SH-SY5Y (cell line): ENCODE results near the gene C4orf33.

Source experiments
- GATA2 ChIP-seq: IDR thresholded peaks from 2 replicates; pipeline ENCODE4 v1.6.1; 2011; ENCODE audit warnings: mild to moderate bottlenecking, low read depth, low read length
- GATA3 ChIP-seq: IDR thresholded peaks from 2 replicates; pipeline ENCODE4 v1.6.1; 2011; ENCODE audit warnings: low read depth, mild to moderate bottlenecking, low read length, moderate library complexity

DNA sequence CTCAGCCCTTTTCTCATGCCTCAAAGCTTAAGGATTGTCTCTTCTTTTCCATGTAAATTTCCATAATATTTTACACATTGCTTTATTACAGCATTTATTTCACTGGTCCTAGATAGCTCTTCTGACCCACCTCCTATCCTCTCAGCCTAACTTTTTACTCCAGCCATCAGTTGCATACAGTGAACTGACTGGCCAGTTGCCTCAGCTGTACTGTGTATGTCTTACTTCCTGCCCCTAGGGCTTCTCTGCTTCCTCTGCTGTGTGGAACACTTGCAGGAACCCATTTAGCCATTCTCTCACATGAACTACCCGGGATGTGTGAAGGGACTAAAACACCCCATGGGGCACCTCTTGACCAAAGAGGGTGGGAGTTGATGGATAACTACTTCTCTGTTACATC, 18.0 kb downstream of the C4orf33 start:
- TF ChIP-seq GATA2 (no peak), GATA3 (no peak)
